SKM-1 treated with dmso at 0.1 percent for 144 hours (cell line): ENCODE measurements around the gene ARL17B.
A peak's percentile ranks its signal among the peaks of the same experiment; 100 is the strongest.
"Not testable (repeated sequence)": the region's sequence is repeated elsewhere in the genome, so short reads cannot be mapped to it uniquely, and the experiment has no call there.

ENCODE experiments used
- DNase-seq: peaks from one replicate; lab custom pipeline; 2025; ENCODE audit not compliant: unreplicated experiment; lab: John Stamatoyannopoulos, UW

Gene ARL17B

GRCh38 chr17:46290906-46291546 lies 70.5 kb downstream of the ARL17B start:
- DNase-seq, result peak; percentile 58

GRCh38 chr17:46287587-46287986 lies 74.0 kb downstream of the ARL17B start:
- not testable (repeated sequence) for DNase-seq

- DNase-seq, result peak; percentile 59
These were observed 74.8 kb downstream of the ARL17B start for GRCh38 chr17:46286764-46287221.

GRCh38 chr17:46285500-46285899 lies 76.1 kb downstream of the ARL17B start:
- not testable (repeated sequence) for DNase-seq

GRCh38 chr17:46284467-46284866 lies 77.1 kb downstream of the ARL17B start:
- DNase-seq, result not testable (repeated sequence)

- not testable (repeated sequence) for DNase-seq
These were observed 78.9 kb downstream of the ARL17B start for GRCh38 chr17:46282635-46283034.

- not testable (repeated sequence) for DNase-seq
These were observed 80.2 kb downstream of the ARL17B start for GRCh38 chr17:46281336-46281735.

GRCh38 chr17:46276728-46277479 lies 84.7 kb downstream of the ARL17B start:
- not testable (repeated sequence) for DNase-seq

GRCh38 chr17:46274238-46274637 lies 87.3 kb downstream of the ARL17B start:
- DNase-seq, result no peak

- no peak for DNase-seq
These were observed 87.9 kb downstream of the ARL17B start for GRCh38 chr17:46273541-46274236.

- DNase-seq, result no peak
These were observed 91.5 kb downstream of the ARL17B start for GRCh38 chr17:46270032-46270431.

- DNase-seq, result peak; percentile 76
These were observed 94.7 kb downstream of the ARL17B start for GRCh38 chr17:46266656-46267544.

GRCh38 chr17:46266063-46266655 lies 95.4 kb downstream of the ARL17B start:
- not testable (repeated sequence) for DNase-seq

- DNase-seq, result no peak
These were observed 96.9 kb downstream of the ARL17B start for GRCh38 chr17:46264456-46265198.

GRCh38 chr17:46262271-46262670 lies 99.3 kb downstream of the ARL17B start:
- DNase-seq, result no peak

- not testable (repeated sequence) for DNase-seq
These were observed 101.5 kb downstream of the ARL17B start for GRCh38 chr17:46259845-46260661.

GRCh38 chr17:46256369-46256768 lies 105.2 kb downstream of the ARL17B start:
- DNase-seq, result not testable (repeated sequence)

GRCh38 chr17:46254215-46254614 lies 107.4 kb downstream of the ARL17B start:
- DNase-seq, result not testable (repeated sequence)

- DNase-seq, result peak; percentile 54
These were observed 107.8 kb downstream of the ARL17B start for GRCh38 chr17:46253722-46254121.
